IMR-90 (cell line): ENCODE data around the gene SSTR4.

ENCODE experiments used
- BHLHE40 ChIP-seq: fragments of 150-350 bp; IDR thresholded peaks from 2 replicates; pipeline ENCODE4 v1.6.1; 2016; ENCODE audit warnings: mild to moderate bottlenecking, low read depth, low read length
- CEBPB ChIP-seq: IDR thresholded peaks from 2 replicates; pipeline ENCODE4 v1.6.1; 2012; ENCODE audit warnings: low read depth, low read length, improper control_type of control experiment
- CHD1 ChIP-seq: IDR thresholded peaks from 2 replicates; pipeline ENCODE4 v1.6.1; 2012; ENCODE audit warnings: low read depth, low read length, improper control_type of control experiment
- CTCF ChIP-seq: conservative IDR thresholded peaks from 2 replicates; pipeline ENCODE4 v1.5.1; 2012; ENCODE audit warnings: mild to moderate bottlenecking, low read depth, low read length, improper control_type of control experiment
- ELK1 ChIP-seq: fragments of 150-350 bp; IDR thresholded peaks from 2 replicates; pipeline ENCODE4 v1.6.1; 2016; ENCODE audit warnings: low read depth, mild to moderate bottlenecking, low read length, moderate library complexity, borderline replicate concordance
- MAZ ChIP-seq: IDR thresholded peaks from 2 replicates; pipeline ENCODE4 v1.6.1; 2012; ENCODE audit warnings: low read depth, mild to moderate bottlenecking, low read length, improper control_type of control experiment, moderate library complexity, borderline replicate concordance
- MXI1 ChIP-seq: IDR thresholded peaks from 2 replicates; pipeline ENCODE4 v1.6.1; 2012; ENCODE audit warnings: low read depth, mild to moderate bottlenecking, low read length, moderate library complexity, borderline replicate concordance
- POLR2A ChIP-seq: IDR thresholded peaks from 2 replicates; pipeline ENCODE4 v1.6.1; 2012; ENCODE audit warnings: mild to moderate bottlenecking, low read depth, low read length
- RAD21 ChIP-seq: IDR thresholded peaks from 2 replicates; pipeline ENCODE4 v1.6.1; 2012; ENCODE audit warnings: low read length, improper control_type of control experiment
- RCOR1 ChIP-seq: IDR thresholded peaks from 2 replicates; pipeline ENCODE4 v1.6.1; 2012; ENCODE audit warnings: mild to moderate bottlenecking, low read length, improper control_type of control experiment; ENCODE audit not compliant: insufficient replicate concordance
- RFX5 ChIP-seq: IDR thresholded peaks from 2 replicates; pipeline ENCODE4 v1.8.0; 2012; ENCODE audit warnings: low read depth, mild to moderate bottlenecking, low read length, moderate library complexity
- SMC3 ChIP-seq: fragments of 150-350 bp; IDR thresholded peaks from 2 replicates; pipeline ENCODE4 v1.6.1; 2016; ENCODE audit warnings: low read depth, mild to moderate bottlenecking, antibody characterized with exemption, low read length, moderate library complexity
- USF2 ChIP-seq: fragments of 150-350 bp; IDR thresholded peaks from 2 replicates; pipeline ENCODE4 v1.6.1; 2017; ENCODE audit warnings: mild to moderate bottlenecking, antibody characterized with exemption, low read length, low read depth

GRCh38 chr20:23080521-23080920, 45.4 kb downstream of the SSTR4 start:
- TF ChIP-seq CTCF (no peak), MXI1 (no peak), RCOR1 (no peak), ELK1 (no peak), CEBPB (no peak), SMC3 (no peak), USF2 (no peak), POLR2A (no peak), BHLHE40 (no peak), RFX5 (no peak), MAZ (no peak), CHD1 (no peak), RAD21 (no peak)
